UCSD-AML1 (cell line): ENCODE results near the gene CPEB2.
A peak's percentile ranks its signal among the peaks of the same experiment; 100 is the strongest.

ENCODE experiments used
- DNase-seq: peaks from one replicate; lab custom pipeline; 2025; ENCODE audit not compliant: unreplicated experiment; lab: John Stamatoyannopoulos, UW

Gene CPEB2

DNA sequence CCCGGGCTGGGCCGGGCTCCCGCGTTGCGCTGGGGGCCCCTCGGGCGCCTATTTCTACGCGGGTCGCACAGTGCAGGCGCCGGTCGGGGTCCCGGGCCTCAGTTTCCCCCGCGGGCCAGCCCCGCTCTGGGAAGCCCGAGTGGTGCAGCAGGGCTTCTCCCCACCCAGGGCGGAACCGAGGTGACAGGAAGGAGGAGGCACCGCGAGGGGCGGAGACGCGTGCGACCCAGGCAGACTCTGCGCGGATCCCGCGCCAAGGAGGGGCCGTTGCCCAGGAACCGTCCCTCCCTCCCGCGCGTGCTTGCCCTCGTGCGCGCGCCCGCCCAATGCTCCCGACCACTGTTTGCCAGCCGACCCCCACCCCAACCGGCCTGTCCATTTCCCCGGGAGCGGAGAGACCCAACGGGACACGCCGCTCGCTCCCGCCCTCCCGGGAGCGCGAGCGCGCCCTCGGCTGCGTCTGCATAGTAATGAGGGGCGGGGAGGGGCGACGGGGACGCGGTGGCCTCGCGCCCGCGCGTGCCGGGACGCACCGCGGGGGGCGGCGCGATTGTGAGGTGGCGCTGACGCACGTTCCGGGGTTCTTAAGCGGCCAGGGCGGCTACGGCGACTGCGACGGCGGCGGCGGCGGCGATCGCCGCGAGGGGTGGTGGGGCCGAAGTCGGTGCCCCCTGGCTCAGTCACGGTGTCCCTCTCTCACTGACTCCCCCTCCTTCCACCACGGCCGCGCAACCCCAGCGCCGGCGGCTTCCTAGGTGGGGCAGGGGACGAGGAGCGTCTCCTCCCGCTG, at the start of gene CPEB2:
Gene CPEB2, plus strand, starts transcription at position 613 of the 790 bp plus-strand sequence. CDS start 193 bp downstream, outside the sequence.
- peak; percentile 96 for DNase-seq

DNA sequence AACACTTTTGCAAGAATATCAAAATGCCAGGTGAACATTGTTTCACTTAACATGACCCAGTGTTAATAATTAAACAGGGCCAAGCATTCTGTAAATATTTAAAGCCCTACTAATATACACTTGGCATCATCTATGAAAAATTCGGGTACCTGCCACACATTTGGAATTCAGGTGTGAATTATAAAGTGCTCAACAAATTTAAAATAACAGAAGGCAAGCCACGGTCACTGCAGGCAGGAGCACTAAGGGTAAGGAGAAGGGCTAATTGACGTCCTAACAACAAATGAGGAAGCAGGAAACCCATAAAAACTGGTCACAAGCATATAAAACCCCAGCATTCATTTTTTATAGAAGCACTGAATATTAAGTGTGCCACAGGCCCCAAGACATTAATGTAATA, 43.8 kb upstream of the CPEB2 start:
- DNase-seq: no peak

DNA sequence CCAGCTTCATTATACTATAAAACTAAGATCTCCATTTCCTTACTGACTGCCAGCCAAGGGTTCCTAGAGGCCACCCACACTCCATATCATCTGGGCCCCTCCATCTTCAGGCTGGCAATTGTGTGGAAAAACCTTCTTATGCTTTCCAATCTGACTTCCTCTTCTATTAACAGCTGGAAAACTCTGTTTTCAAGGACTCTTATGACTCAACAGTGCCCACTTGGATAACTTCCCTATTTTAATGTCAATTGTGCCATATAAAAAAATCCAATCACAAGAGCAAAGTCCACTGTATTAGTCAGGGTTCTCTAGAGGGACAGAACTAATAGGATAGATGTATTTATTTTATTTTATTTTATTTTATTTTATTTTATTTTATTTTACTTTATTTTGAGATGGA, 41.0 kb upstream of the CPEB2 start:
- DNase-seq: no peak

DNA sequence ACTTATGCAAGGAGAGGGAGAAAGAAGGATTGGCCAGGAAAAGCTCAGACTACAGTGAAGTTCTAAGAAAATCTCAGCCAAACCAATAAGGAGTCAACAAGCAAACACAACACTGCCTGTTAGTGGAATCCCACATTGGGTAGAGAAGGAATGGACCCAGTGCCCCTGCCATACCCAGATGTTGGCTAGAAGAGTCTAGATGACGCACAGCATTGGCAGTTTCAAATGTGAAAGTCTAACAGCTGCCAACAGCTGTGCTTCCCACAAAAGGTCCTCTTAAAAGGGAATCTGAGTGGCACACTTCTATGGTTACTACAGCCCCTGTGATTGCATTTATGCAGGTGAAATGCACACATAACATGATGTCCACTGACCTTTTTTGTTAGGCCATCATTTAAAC, 37.2 kb upstream of the CPEB2 start:
- no peak for DNase-seq

DNA sequence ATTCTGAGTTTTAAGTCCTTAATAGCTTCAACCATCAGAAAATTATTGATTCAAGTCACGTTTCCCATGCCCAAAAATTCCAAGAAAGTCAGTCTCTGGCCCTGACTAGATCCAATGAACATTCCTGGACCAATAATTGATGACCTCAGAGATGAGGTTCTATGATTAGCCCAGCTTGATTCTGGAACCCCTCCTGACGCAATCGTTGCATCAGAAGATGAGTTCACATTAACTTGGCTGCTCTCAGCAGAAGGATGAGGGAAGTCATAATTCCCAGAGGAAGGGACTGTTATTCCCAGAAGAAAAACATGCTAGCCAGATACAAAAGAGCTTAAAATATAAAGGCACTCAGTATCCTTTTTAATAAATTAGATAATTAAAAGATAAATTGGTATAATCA, 34.3 kb upstream of the CPEB2 start:
- no peak for DNase-seq

DNA sequence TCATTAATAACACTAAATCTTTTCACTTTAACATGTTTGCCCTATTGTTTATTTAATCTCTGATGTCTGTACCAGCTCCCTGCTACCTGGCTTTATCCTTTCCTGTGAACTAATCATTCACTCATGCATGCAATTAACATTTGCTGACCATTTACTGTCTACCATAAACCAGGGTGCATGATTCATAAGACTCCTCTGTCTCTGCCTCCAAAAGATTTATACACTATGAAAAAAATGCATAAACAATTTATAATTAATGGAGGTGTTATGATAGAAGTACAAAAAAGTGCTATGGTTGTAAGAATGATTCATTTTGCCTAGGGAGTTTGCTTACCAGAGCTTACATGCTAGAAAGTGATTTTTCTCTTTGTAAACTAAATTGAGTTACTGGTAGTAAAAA, 24.5 kb upstream of the CPEB2 start:
- DNase-seq: no peak

DNA sequence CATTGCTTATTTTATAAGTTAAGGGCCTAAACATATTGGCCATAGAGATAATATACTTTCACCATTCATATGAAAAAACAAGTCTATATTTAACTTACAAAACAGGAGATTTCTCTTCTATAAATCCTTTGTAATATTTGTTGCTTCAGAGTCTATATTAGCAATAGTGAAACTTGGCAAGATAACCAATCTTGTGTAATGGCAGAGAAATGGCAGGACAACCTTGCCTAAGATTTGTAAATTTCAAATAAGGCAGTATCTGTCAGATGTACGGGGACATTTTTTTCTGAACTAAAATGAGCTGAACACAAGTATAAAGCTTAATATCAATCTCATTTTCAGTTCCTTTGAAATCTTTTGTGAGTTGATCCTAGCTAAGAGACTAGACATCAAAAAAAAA, 17.8 kb upstream of the CPEB2 start:
- DNase-seq: no peak

DNA sequence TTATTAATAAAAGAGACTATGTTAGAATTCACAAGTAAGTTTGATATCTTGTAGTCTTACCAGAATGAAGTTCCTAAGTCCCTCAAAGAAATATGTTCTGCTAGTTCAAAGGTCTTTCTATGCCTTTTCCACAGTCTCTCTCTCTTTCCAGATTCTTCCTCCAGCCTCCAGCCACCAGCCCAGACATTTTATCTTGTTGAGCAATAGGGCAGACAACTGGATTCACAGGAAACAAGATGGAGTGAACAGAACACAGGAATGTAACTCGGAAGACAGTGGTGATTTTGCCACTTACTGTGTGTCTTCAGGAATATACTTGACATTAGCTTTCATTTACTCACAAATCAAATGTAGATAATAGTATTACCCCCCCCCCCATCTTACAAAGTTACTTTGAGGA, 17.1 kb upstream of the CPEB2 start:
- DNase-seq: no peak

DNA sequence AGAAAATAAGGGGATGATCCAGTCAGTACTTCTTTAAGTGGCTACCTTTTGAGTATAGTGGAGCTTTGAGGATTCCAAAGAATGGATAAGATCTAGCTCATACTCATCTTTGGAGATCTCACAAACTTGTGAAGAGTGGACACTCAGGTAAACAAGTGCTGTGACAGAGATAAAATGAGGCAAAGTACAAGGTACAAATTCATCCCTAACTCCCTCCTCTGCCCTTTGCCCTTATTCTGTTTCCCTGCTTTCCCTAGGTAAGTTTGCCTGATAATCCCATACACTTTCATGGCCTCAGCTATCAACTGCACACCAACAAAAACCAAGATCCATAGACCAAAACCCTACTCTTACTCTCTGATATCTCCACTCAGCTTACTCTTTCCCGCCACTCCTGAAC, 16.4 kb upstream of the CPEB2 start:
- no peak for DNase-seq

DNA sequence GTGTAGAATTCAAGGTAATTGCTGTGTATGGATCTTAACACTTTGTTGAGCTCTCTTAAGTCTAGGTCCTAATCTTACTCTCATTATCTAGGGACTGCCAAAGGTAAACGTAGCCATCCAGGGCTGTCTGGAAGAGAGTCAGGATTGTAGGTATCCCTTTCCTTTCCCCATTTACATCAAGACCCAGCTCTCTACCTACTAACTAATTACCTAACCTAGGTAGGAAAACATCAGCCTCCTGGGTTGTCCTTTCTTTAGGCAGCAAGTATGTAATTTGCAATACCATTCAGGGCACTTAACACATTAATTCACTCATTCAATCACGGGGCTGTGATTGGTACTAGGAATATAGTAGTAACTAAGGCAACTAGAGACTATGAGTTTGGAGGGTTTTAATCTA, 15.2 kb upstream of the CPEB2 start:
- no peak for DNase-seq

DNA sequence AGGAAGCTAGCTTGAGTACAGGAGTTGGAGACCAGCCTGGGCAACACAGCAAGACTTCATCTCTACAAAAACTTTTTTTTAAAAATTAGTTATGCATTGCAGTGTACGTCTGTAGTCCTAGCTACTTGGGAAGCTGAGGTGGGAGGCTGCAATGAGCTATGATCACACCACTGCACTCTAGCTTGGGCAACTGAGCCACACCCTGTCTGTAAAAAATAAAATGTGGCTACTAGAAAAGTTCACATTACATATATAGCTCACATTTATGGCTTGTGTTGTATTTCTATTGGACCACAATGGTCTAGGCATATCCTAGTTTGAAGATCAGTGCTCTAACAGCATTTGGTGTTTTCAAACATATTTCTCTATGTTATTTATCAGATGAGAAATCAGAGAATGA, 11.8 kb upstream of the CPEB2 start:
- no peak for DNase-seq

DNA sequence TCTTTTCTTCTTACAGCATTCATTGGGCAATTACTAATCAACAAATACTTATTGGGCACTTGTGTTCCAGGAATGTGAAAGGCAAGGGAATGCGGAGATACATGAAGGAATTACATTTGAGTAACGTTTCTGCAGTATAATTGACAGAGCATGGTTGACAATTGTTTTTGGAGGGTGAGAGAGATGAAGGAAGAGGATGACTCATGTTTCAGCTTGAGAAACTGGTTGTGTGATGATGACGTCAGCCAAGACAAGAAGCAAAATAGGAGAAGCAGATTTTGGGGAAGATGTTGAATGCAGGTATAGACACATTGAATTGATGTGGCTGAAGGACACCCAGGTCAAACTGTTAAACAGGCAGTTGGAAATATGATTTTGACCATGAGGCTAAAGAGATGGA, 8.0 kb upstream of the CPEB2 start:
- DNase-seq: no peak

DNA sequence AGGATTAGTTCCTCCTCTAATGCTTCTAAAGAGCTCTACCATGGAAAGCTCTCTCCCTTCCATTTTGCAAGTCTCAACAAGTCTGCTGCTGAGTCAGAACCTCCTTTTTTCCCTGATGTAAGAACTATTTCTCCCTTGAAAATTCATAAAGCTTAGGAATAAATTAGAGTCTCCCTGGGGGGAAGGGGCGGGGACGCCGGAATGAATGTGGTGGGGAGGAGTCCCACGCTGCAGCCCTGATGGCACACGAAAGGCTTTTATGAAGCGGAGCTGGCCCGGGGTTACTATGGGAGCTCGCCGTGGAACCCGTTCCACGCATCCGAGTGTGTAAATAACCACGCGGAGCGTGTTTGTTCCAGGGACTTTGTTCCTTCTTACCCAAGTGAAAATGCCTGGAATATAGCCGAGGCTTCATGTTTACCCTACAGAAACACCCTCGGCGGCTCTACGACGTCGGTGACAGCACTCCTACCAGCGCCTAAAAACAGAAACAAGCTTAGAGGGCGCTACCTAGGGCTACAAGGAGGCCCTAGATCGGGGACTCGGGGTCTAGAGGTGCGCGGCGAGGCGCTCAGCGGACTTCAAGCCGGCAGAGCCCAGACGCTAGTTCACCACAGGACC, 923 bp upstream of the CPEB2 start:
- peak; percentile 81 for DNase-seq

DNA sequence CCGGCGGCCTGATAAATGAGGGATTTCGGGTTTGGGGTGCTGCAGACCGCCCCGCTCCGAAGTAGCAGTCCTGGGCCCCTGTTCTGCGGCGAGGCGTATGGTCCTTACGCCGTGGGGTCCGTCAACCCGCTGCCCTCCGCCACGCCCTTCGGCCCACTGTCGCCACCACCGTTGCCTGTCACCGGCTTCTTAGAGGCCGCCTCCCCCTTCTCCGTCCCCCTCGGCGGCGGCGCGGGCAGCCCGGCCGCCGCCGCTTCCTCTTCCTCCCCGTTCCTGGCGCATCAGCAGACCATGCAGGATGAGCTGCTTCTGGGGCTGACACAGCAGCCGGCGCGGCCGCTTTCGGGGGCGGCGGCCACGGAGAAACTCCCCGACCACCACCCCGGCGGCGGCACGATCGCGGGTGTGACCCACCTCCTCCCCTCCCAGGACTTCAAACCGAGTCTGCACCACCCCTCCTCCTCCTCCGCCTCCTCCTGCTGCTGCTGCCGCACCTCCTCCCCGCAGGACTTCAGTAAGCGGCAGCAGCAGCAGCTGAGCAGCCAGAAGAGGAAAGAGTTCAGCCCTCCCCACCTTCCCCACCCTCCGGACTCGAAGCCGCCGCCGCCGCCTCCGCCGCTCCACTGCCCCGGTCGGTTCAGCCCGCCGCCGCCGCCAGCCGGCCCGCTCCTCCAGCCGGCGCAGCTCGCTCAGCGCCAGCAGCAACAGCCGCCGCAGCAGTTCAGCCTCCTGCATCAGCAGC, 549 bp downstream of the CPEB2 start:
- peak; percentile 83 for DNase-seq

DNA sequence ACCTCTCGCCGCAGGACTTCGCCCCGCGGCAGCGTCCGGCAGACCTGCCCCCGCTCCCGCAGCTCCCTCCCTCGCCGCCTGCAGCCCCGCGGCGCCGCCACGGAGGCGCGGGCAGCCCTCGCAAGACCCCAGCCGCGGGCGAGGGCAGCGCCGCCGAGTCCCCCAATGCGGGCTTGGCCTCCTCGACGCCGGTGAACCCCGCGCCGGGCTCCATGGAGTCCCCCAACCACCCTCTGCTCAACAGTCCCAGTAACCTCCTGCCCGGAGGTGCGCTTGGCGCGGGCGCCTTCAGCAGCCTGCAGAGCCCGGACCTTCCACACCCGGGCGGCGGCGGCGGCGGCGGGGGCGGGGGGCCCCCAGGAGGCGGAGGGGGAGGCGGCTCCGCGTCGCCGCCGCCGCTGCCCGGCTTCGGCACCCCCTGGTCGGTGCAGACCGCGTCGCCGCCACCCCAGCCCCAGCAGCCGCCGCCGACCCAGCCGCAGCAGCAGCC, 1.2 kb downstream of the CPEB2 start:
- DNase-seq: peak; percentile 67

DNA sequence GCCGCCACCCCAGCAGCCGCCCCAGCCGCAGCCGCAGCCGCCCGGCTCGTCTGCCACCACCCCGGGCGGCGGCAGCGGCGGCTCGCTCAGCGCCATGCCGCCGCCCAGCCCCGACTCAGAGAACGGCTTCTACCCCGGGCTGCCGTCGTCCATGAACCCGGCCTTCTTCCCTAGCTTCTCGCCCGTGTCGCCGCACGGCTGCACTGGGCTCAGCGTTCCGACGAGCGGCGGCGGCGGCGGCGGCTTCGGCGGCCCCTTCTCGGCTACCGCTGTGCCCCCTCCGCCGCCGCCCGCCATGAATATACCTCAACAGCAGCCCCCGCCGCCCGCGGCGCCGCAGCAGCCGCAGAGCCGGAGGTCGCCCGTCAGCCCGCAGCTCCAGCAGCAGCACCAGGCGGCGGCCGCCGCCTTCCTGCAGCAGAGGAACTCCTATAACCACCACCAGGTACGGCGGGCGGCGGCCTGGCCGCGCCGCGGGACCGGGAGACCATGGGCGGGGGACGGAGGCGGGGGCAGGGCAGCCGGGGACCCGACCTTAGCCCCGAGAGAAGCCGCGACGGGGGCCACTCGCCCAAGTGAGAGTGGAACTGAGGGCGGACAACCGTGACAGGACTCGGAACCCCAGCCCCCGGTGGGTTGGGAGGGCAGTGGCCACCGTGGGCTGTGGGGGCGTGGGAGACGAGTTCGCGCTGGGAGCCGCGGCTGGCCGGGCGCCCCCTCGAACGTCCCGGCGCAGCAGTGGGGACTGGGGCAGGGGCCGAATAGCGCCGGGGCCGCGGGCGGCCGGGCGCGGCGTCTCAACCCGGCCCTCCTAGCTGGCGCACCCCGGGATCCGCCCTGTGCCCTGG, 1.8 kb downstream of the CPEB2 start:
- DNase-seq: peak; percentile 48

DNA sequence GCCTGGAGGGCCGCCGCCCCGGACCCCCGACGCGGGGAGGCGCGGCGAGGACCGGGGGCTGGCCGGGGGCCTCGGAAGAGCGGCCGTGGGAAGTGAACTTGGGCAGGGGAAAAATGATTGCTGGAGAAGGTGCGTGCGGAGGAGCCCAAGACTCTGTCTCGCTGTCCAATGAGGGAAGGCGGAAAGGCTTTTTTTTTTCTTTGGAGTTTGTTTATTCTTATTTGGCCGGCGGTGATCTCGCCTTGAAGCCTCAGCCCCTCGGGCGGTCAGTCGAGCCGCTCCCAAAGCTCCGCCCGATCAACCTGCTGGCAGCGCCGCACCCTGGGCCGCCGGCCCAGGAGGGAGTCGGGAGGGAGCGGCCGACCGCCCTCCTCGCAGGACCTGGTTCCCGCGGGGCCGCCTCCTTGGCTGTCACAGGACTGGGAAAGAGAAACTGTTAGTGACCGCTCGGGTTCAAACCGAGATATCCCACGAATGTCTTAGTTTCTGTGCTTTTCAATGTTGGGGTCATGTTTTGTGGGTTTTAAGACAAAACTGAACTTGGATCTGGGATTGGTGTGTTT, 2.5 kb downstream of the CPEB2 start:
- peak; percentile 71 for DNase-seq

DNA sequence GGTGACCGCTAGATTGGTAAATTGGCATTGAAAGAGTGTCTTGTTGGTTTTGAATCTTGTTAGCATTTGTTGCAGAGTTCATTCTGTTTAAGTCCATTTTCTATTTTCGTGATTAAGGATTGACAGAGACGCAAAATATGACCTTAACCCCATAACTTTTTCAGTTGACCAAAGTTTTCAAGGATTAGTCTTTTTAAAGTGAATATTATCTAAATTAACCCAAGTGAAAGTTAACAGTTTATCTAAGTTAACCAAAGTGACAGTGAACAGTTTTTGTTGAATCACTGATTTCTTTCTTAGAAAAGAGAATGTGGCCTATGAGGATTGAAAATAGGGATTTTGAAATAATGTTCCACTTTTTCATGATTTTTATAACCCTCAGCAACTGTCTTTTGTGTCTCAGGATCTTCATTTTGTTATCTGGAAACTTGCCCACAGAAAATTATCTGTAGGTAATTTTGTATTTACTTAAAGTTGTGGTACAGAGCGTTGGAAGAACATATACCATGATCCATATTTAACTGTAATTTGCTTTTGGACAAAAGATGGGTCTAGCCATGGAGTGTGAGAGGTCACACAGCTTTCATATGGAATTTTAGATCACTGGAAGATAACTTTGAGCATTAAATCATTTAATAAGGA, 3.3 kb downstream of the CPEB2 start:
- no peak for DNase-seq

DNA sequence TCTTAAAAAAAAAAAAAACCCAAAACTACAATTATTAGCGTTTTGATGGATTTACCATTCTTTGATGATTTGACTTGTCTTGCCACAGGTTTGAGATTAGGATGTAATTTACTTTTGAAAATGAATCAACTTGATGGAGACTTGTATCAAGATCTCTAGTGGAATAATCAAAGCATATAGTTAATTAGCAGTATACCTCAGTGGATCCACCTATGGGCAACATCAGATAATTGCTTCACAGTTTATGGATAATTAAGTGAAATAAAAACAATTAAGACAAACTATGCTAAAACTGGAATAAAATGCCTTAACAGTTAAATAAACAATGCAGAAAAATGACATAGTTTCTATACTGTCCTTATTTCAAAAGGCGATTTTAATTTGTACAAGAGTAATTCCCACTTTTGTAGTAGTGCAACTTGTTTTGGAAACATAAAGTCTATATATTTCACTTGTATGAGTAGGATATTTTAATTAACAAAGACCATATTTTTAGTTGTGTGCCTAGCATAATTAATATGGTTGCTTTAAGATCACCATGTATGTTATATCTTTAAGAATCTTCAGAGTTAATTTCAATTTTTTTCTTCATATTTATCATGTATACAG, 4.2 kb downstream of the CPEB2 start:
- no peak for DNase-seq

DNA sequence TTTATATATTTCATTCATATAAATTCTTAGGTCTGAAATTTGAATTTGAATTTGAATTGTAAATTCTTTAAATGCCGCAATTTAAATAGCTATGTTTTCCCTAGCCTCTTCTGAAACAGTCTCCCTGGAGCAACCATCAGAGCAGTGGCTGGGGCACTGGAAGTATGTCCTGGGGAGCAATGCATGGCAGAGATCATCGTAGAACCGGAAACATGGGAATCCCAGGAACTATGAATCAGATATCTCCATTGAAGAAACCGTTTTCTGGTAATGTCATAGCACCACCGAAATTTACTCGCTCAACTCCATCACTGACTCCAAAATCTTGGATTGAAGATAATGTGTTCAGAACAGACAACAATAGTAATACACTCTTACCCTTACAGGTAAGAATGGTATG, 4.9 kb downstream of the CPEB2 start:
- no peak for DNase-seq
